K562 (cell line): ENCODE measurements around the gene NR6A1. TPM values are rescaled to one million over a fixed set of nuclear protein-coding genes. Genes with fewer than 3 reads are reported as not detected.

Experiments
- ATAC-seq: fragments of 200-7000 bp; cut with Tn5 transposase; 3 replicates; pipeline ENCODE4 v1.9.1; 2020; ENCODE audit warnings: moderate library complexity
- BruUV-seq: library from RNA; stranded (reverse); fragments of 400-500 nt; replicated peaks from 2 replicates; lab custom pipeline; 2021; lab: Mats Ljungman, UMichigan
- CTCF ChIA-PET: fragments of 300-600 bp; formaldehyde crosslinking; extraction: SDS; loops from one replicate; lab custom pipeline; 2021; ENCODE audit warnings: low intra/inter-chr PET ratio; lab: Yijun Ruan, JAX
- POLR2A ChIA-PET: fragments of 300-600, 350-650 bp; sonication (Branson Sonifier 250); formaldehyde crosslinking; extraction: SDS; loops from one replicate; lab custom pipeline; 2021; ENCODE audit warnings: antibody characterized with exemption, inconsistent platforms; lab: Yijun Ruan, JAX
- DNase-seq, 4 experiments: peaks; one replicate each; pipeline versions ENCODE4 v3.0.0 to v3.0.0-alpha.2; 2011 to 2018; ENCODE audit warnings: low spot score in 3 of 4, mixed read lengths in 3 of 4; ENCODE audit errors: extremely low read depth in 1 of 4
- FAIRE-seq: peaks from 2 replicates; lab custom pipeline; 2011; peaks lifted over from hg19 to GRCh38; lab: Jason Lieb, UNC
- H2AFZ ChIP-seq: 2 replicates; pipeline ENCODE4 v1.6.0; 2011; ENCODE audit warnings: low read depth, low read length, control low read depth, inconsistent platforms
- H3K27ac ChIP-seq: fragments of 200-600 bp; 3 replicates; pipeline ENCODE4 v1.8.0; 2011; ENCODE audit warnings: low read depth, mild to moderate bottlenecking, control low read depth, inconsistent platforms, low read length, moderate library complexity, mixed read lengths; ENCODE audit errors: extremely low read depth
- H3K27me3 ChIP-seq, 2 experiments: fragments of 300-600 bp in 1 of 2; 2 replicates in 1 of 2; 3 replicates in 1 of 2; pipeline versions ENCODE4 v1.6.0 to v1.8.0; 2011; ENCODE audit warnings: inconsistent platforms in 2 of 2, low read length in 2 of 2, mild to moderate bottlenecking in 1 of 2, mixed read lengths in 1 of 2, moderate library complexity in 1 of 2; ENCODE audit not compliant: control insufficient read depth in 2 of 2, insufficient read depth in 2 of 2
- H3K36me3 ChIP-seq: fragments of 300-600 bp; 3 replicates; pipeline ENCODE4 v1.8.0; 2011; ENCODE audit warnings: mild to moderate bottlenecking, low read length, inconsistent platforms; ENCODE audit not compliant: control insufficient read depth, insufficient read depth
- H3K4me1 ChIP-seq, 2 experiments: fragments of 200-600 bp in 1 of 2; replicated peaks in 1 of 2; 2 replicates in 1 of 2; 3 replicates in 1 of 2; pipeline versions ENCODE4 v1.5.1 to v1.8.0; 2011; ENCODE audit warnings: inconsistent platforms in 2 of 2, low read length in 2 of 2, mild to moderate bottlenecking in 1 of 2, mixed read lengths in 1 of 2, moderate library complexity in 1 of 2; ENCODE audit not compliant: control insufficient read depth in 2 of 2, insufficient read depth in 2 of 2
- H3K4me2 ChIP-seq: 2 replicates; pipeline ENCODE4 v1.6.1; 2011; ENCODE audit warnings: low read length, control low read depth, inconsistent platforms, mixed read lengths; ENCODE audit not compliant: insufficient read depth
- H3K4me3 ChIP-seq: fragments of 200-600 bp; sonication (generic), shearing (Covaris generic); 2 replicates; pipeline ENCODE4 v1.5.1; 2016; ENCODE audit warnings: control low read depth, inconsistent platforms
- H3K79me2 ChIP-seq: fragments of 200-600 bp; 3 replicates; pipeline ENCODE4 v1.8.0; 2011; ENCODE audit warnings: low read length, inconsistent platforms; ENCODE audit not compliant: control insufficient read depth, insufficient read depth
- H3K9ac ChIP-seq, 2 experiments: 2 replicates each; pipeline versions ENCODE4 v1.6.0 to v1.6.1; 2011; ENCODE audit warnings: low read depth in 2 of 2, low read length in 2 of 2, control low read depth in 1 of 2, inconsistent platforms in 1 of 2, mild to moderate bottlenecking in 1 of 2, mixed read lengths in 1 of 2; ENCODE audit not compliant: insufficient read depth in 1 of 2
- H3K9me1 ChIP-seq: one replicate; pipeline ENCODE4 v1.6.0; 2011; ENCODE audit warnings: inconsistent platforms, mild to moderate bottlenecking, low read length, moderate library complexity; ENCODE audit not compliant: control insufficient read depth, insufficient read depth
- H3K9me3 ChIP-seq: replicated peaks from 2 replicates; pipeline ENCODE4 v1.5.1; 2011; ENCODE audit warnings: low read depth, low read length, inconsistent platforms; ENCODE audit not compliant: control insufficient read depth, insufficient read depth
- H4K20me1 ChIP-seq: replicated peaks from 2 replicates; pipeline ENCODE4 v1.6.1; 2011; ENCODE audit warnings: low read length, inconsistent platforms, mixed read lengths; ENCODE audit not compliant: control insufficient read depth, insufficient read depth
- ERF ChIP-seq: fragments of 450-650 bp; formaldehyde crosslinking; IDR thresholded peaks from 2 replicates; pipeline ENCODE4 v1.4.0; 2020; ENCODE audit warnings: mild to moderate bottlenecking, mixed read lengths
- MAFK ChIP-seq: IDR thresholded peaks from 2 replicates; pipeline ENCODE4 v1.6.1; 2011; ENCODE audit warnings: low read length, improper control_type of control experiment
- NFE2L1 ChIP-seq: fragments of 450-650 bp; IDR thresholded peaks from 2 replicates; pipeline ENCODE4 v1.6.1; 2016; ENCODE audit warnings: missing genetic modification characterization, low read depth, mild to moderate bottlenecking, missing compliant biosample characterization, moderate library complexity, borderline replicate concordance
- NFIC ChIP-seq: fragments of 450-650 bp; IDR thresholded peaks from 2 replicates; pipeline ENCODE4 v1.6.1; 2017; ENCODE audit warnings: mild to moderate bottlenecking, inconsistent platforms
- NR1H2 ChIP-seq: sonication (generic); formaldehyde crosslinking; IDR thresholded peaks from 2 replicates; pipeline ENCODE4 v1.4.0; 2020; ENCODE audit warnings: mild to moderate bottlenecking, missing genetic modification reagents
- NR2C1 ChIP-seq, 2 experiments: fragments of 450-650 bp; IDR thresholded peaks; 2 replicates each; pipeline ENCODE4 v1.6.1; 2017; ENCODE audit warnings: mild to moderate bottlenecking in 2 of 2, antibody characterized with exemption in 1 of 2, inconsistent platforms in 1 of 2, missing compliant biosample characterization in 1 of 2, missing genetic modification characterization in 1 of 2
- POLR3A ChIP-seq: IDR thresholded peaks from 2 replicates; pipeline ENCODE4 v1.6.1; 2011; ENCODE audit warnings: borderline replicate concordance, mild to moderate bottlenecking, moderate library complexity; ENCODE audit not compliant: insufficient read length, insufficient read depth; ENCODE audit errors: extremely low read depth
- SMARCC2 ChIP-seq: fragments of 450-650 bp; IDR thresholded peaks from 2 replicates; pipeline ENCODE4 v1.6.1; 2017; ENCODE audit warnings: antibody characterized with exemption, moderate library complexity, mild to moderate bottlenecking, low read depth
- TARDBP ChIP-seq: fragments of 450-650 bp; IDR thresholded peaks from 2 replicates; pipeline ENCODE4 v1.6.1; 2016
- TSC22D4 ChIP-seq: fragments of 450-650 bp; IDR thresholded peaks from 2 replicates; pipeline ENCODE4 v1.6.1; 2016; ENCODE audit warnings: missing genetic modification characterization, missing biosample characterization, control low read depth
- ZFX ChIP-seq: sonication (generic); formaldehyde crosslinking; IDR thresholded peaks from 2 replicates; pipeline ENCODE4 v1.8.0; 2022; ENCODE audit warnings: mild to moderate bottlenecking, missing genetic modification reagents, moderate library complexity
- ZKSCAN3 ChIP-seq: fragments of 250-450 bp; sonication (Bioruptor Pico); IDR thresholded peaks from 2 replicates; pipeline ENCODE4 v1.4.0; 2020
- ZNF561 ChIP-seq: fragments of 450-650 bp; formaldehyde crosslinking; conservative IDR thresholded peaks from 2 replicates; pipeline ENCODE4 v1.4.0; 2020; ENCODE audit warnings: mild to moderate bottlenecking, moderate library complexity
- ZNF695 ChIP-seq: fragments of 450-650 bp; formaldehyde crosslinking; IDR thresholded peaks from 2 replicates; pipeline ENCODE4 v1.4.0; 2020; ENCODE audit warnings: mild to moderate bottlenecking, moderate library complexity
- ZNF717 ChIP-seq: fragments of 250-450 bp; sonication (Bioruptor Pico); IDR thresholded peaks from 2 replicates; pipeline ENCODE4 v1.5.0; 2021
- WGBS: fragments of 100-300 bp; shearing (Covaris generic); methylation state at CpG from one replicate; pipeline ENCODE4 v1.1.6; 2016; ENCODE audit warnings: low coverage, mixed read lengths; ENCODE audit not compliant: insufficient coverage; ENCODE audit errors: missing lambda C conversion rate; 5-methylcytosine and 5-hydroxymethylcytosine counted together
- in situ Hi-C: fragments of 300-500 bp; cut with MboI; formaldehyde crosslinking; loops from 4 replicates; pipeline ENCODE4 v1.15.0; 2018; ENCODE audit warnings: inconsistent platforms, mixed read lengths
- intact Hi-C: fragments of 100-400 bp; cut with micrococcal nuclease; formaldehyde crosslinking; loops from 2 replicates; pipeline ENCODE4 v1.14.2; 2022
- polyA plus RNA-seq, 8 experiments: library from polyadenylated mRNA; depleted of rRNA in 4 of 8; stranded (reverse) in 5 of 8; unstranded in 3 of 8; fragments of >200 nt; fragmentation: Nextera tagmentation in 2 of 8; fragmentation: Illumina TruSeq in 1 of 8; extraction: Ambion mirVana in 2 of 8; extraction: Trizol in 1 of 8; gene quantifications; 2 replicates each; pipeline versions ENCODE4 v1.2.1 to v1.2.3, GENCODE V29; 2011 to 2014; ENCODE audit warnings: inconsistent platforms in 1 of 8, missing spikeins in 1 of 8
- total RNA-seq, 7 experiments: library from RNA; depleted of rRNA in 6 of 7; stranded (reverse); fragments of >200 nt in 6 of 7; fragmentation: Illumina TruSeq in 2 of 7; extraction: Trizol in 2 of 7; gene quantifications; 2 replicates each; pipeline versions ENCODE4 v1.2.1 to v1.2.3, GENCODE V29; 2011 to 2021; ENCODE audit warnings: low replicate concordance in 1 of 7
- TF ChIP-seq, protein P1 (sequence below): fragments of 450-650 bp; IDR thresholded peaks from one replicate; pipeline ENCODE4 v1.6.1; 2018; ENCODE audit warnings: mild to moderate bottlenecking, moderate library complexity; ENCODE audit not compliant: partially characterized antibody
- TF ChIP-seq, protein P2 (sequence below): fragments of 450-650 bp; formaldehyde crosslinking; IDR thresholded peaks from 2 replicates; pipeline ENCODE4 v1.4.0; 2020; ENCODE audit warnings: mild to moderate bottlenecking, moderate library complexity
- TF ChIP-seq, protein P3 (sequence below): fragments of 450-650 bp; conservative IDR thresholded peaks from 2 replicates; pipeline ENCODE4 v1.6.1; 2016; ENCODE audit warnings: missing genetic modification characterization, low read depth, mild to moderate bottlenecking, control low read depth, missing compliant biosample characterization

NR6A1 gene
- total and polyA plus RNA-seq, 9 of the 15 experiments (the other 6 are each of a cell fraction or from before 2014, with no cell fraction given), result 9.7 to 55.4 (median 28.3) TPM

DNA sequence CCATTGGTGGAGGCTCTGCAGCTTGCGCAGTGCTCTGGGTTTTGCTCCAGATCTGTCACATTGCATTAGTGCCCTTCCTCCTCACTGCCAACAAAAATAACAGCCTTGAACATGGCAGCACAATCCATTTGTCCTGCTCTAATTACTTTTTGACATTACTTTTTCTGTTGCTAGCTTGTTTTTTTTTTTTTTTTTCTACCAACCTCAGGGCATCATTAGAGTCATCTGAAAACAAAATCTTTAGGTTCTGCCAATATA, 146.4 kb downstream of the NR6A1 start (continued):
- TF ChIP-seq MAFK, result no peak
- TF ChIP-seq SMARCC2, result no peak
- TF ChIP-seq ZKSCAN3, result no peak
- no peak for TF ChIP-seq NFE2L1 (tag)

DNA sequence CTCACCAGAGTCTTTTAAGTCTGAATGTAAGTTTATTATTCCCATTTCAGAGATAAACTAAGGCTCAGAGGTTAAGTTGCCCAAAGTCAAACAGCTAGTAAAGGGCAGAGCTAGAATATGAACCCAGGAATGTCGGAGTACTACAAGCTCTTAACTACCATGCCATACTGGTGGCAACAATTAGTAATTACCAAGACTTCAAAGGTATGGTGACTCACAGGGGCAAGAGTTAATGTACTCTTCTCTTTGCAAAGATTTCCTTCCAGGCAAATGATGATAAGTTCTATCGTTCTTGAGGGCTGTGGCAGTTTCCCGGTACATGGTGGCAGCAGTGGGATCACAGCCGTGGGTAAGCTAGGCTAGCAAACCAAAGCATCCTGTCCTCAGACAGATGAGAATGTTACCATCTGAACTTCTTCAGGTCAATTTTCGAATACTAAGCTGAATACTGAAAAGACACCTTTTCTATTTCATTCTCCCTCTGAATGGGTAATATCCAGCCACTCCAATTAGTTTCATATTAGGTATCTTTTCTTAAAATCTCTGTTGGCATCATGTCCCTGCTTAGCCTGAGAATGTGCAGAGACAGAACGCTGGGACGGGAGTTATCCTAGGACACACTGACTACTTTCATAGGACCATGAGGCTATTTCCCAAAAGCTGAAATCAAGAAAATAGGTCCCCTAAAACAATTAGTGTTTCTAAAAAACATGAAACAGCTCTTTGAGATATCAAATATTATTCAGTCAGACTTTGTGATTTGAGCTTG, 147.0 kb downstream of the NR6A1 start:
- H3K79me2 ChIP-seq, result no peaks in the 10 kb centered on the region
- BruUV-seq, result no TSS peak
- H3K4me3 ChIP-seq, result no peak overlapping the region
- no peak overlapping the region for H3K4me2 ChIP-seq
- no peak overlapping the region for H3K9ac ChIP-seq
- in situ Hi-C loops (loop anchor here (5.0 kb wide), 1 partner anchor 218 kb away; no protein-coding TSS in a partner anchor), intact Hi-C loops (no loop called here)
- ChIA-PET CTCF (no interaction called here), POLR2A (interaction anchor here (3.0 kb wide), 1 partner anchor 9 kb away, joined by 11 read pairs; no protein-coding TSS in a partner anchor)
- ATAC-seq, result no peak
- H3K4me1 ChIP-seq, result no peaks in the 10 kb centered on the region; a peak in 4 of 5 replicates
- FAIRE-seq, result no peak
- no peaks in the 10 kb centered on the region for H3K9me3 ChIP-seq
- DNase-seq, result no peak
- H2AFZ ChIP-seq, result no peak overlapping the region
- H3K27me3 ChIP-seq, result no peaks in the 10 kb centered on the region
- no peaks in the 10 kb centered on the region for H3K9me1 ChIP-seq
- H3K27ac ChIP-seq, result no peak overlapping the region
- no peaks in the 10 kb centered on the region for H3K36me3 ChIP-seq
- no peaks in the 10 kb centered on the region for H4K20me1 ChIP-seq
- 64% methylated on average over 7 of the region's 7 CpGs for WGBS
- TF ChIP-seq POLR3A (no peak), NR1H2 (CRISPR knock-in tag) (no peak), ZFX (no peak), NFIC (no peak), TARDBP (no peak), ERF (no peak), ZNF717 (CRISPR knock-in tag) (no peak), NR2C1 (IDR thresholded peaks at IDR 0.05) (no peak), NR2C1 (tag; IDR thresholded peaks at IDR 0.05) (no peak), ZNF695 (CRISPR knock-in tag) (no peak), TSC22D4 (tag) (no peak), ZNF561 (CRISPR knock-in tag) (no peak)
- TF ChIP-seq, protein P1, sequence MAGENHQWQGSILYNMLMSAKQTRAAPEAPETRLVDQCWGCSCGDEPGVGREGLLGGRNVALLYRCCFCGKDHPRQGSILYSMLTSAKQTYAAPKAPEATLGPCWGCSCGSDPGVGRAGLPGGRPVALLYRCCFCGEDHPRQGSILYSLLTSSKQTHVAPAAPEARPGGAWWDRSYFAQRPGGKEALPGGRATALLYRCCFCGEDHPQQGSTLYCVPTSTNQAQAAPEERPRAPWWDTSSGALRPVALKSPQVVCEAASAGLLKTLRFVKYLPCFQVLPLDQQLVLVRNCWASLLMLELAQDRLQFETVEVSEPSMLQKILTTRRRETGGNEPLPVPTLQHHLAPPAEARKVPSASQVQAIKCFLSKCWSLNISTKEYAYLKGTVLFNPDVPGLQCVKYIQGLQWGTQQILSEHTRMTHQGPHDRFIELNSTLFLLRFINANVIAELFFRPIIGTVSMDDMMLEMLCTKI, result no peak
- TF ChIP-seq, protein P2, sequence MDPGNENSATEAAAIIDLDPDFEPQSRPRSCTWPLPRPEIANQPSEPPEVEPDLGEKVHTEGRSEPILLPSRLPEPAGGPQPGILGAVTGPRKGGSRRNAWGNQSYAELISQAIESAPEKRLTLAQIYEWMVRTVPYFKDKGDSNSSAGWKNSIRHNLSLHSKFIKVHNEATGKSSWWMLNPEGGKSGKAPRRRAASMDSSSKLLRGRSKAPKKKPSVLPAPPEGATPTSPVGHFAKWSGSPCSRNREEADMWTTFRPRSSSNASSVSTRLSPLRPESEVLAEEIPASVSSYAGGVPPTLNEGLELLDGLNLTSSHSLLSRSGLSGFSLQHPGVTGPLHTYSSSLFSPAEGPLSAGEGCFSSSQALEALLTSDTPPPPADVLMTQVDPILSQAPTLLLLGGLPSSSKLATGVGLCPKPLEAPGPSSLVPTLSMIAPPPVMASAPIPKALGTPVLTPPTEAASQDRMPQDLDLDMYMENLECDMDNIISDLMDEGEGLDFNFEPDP (CRISPR knock-in tag), result no peak
- TF ChIP-seq, protein P3, sequence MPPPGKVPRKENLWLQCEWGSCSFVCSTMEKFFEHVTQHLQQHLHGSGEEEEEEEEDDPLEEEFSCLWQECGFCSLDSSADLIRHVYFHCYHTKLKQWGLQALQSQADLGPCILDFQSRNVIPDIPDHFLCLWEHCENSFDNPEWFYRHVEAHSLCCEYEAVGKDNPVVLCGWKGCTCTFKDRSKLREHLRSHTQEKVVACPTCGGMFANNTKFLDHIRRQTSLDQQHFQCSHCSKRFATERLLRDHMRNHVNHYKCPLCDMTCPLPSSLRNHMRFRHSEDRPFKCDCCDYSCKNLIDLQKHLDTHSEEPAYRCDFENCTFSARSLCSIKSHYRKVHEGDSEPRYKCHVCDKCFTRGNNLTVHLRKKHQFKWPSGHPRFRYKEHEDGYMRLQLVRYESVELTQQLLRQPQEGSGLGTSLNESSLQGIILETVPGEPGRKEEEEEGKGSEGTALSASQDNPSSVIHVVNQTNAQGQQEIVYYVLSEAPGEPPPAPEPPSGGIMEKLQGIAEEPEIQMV (tag), result no peak
